ENCODE measurements around the gene TBATA.

Gene TBATA

GRCh38 chr10:70784471-70784870 lies 706 bp downstream of the TBATA start:
- no peak overlapping the region for H3K27ac ChIP-seq (ENCODE audit: low read depth, low read length)
- H3K27me3 ChIP-seq (ENCODE audit: control insufficient read depth, insufficient read depth, low read length), result no peaks in the 10 kb centered on the region
- H3K4me3 ChIP-seq (ENCODE audit: low read depth, low read length), result no peak overlapping the region
- H3K4me1 ChIP-seq (ENCODE audit: control insufficient read depth, insufficient read depth, low read length), result no peaks in the 10 kb centered on the region
- no peak overlapping the region for H3K9ac ChIP-seq (ENCODE audit: low read depth, low read length)
- no peaks in the 10 kb centered on the region for H3K9me3 ChIP-seq (ENCODE audit: control insufficient read depth, insufficient read depth, low read length)
- no peaks in the 10 kb centered on the region for H3K36me3 ChIP-seq (ENCODE audit: control insufficient read depth, insufficient read depth, low read length)

GRCh38 chr10:70784016-70784415 lies 1.2 kb downstream of the TBATA start:
- no peak overlapping the region for H3K4me3 ChIP-seq (ENCODE audit: low read depth, low read length)
- no peak overlapping the region for H3K9ac ChIP-seq (ENCODE audit: low read depth, low read length)
- H3K36me3 ChIP-seq (ENCODE audit: control insufficient read depth, insufficient read depth, low read length), result no peaks in the 10 kb centered on the region
- no peak overlapping the region for H3K27ac ChIP-seq (ENCODE audit: low read depth, low read length)
- no peaks in the 10 kb centered on the region for H3K27me3 ChIP-seq (ENCODE audit: control insufficient read depth, insufficient read depth, low read length)
- H3K9me3 ChIP-seq (ENCODE audit: control insufficient read depth, insufficient read depth, low read length), result no peaks in the 10 kb centered on the region
- H3K4me1 ChIP-seq (ENCODE audit: control insufficient read depth, insufficient read depth, low read length), result no peaks in the 10 kb centered on the region

GRCh38 chr10:70782746-70783680 lies 2.2 kb downstream of the TBATA start:
- no peak overlapping the region for H3K27ac ChIP-seq (ENCODE audit: low read depth, low read length)
- no peak overlapping the region for H3K9ac ChIP-seq (ENCODE audit: low read depth, low read length)
- no peaks in the 10 kb centered on the region for H3K9me3 ChIP-seq (ENCODE audit: control insufficient read depth, insufficient read depth, low read length)
- H3K4me1 ChIP-seq (ENCODE audit: control insufficient read depth, insufficient read depth, low read length), result no peaks in the 10 kb centered on the region
- no peak overlapping the region for H3K4me3 ChIP-seq (ENCODE audit: low read depth, low read length)
- H3K27me3 ChIP-seq (ENCODE audit: control insufficient read depth, insufficient read depth, low read length), result no peaks in the 10 kb centered on the region
- H3K36me3 ChIP-seq (ENCODE audit: control insufficient read depth, insufficient read depth, low read length), result no peaks in the 10 kb centered on the region

- Histone ChIP-seq H3K9me3 (ENCODE audit: control insufficient read depth, insufficient read depth, low read length) (no peaks in the 10 kb centered on the region), H3K9ac (ENCODE audit: low read depth, low read length) (no peak overlapping the region), H3K4me1 (ENCODE audit: control insufficient read depth, insufficient read depth, low read length) (no peaks in the 10 kb centered on the region), H3K27ac (ENCODE audit: low read depth, low read length) (no peak overlapping the region), H3K4me3 (ENCODE audit: low read depth, low read length) (no peak overlapping the region), H3K36me3 (ENCODE audit: control insufficient read depth, insufficient read depth, low read length) (no peaks in the 10 kb centered on the region), H3K27me3 (ENCODE audit: control insufficient read depth, insufficient read depth, low read length) (no peaks in the 10 kb centered on the region)
Measured at GRCh38 chr10:70782086-70782745, 3.0 kb downstream of the TBATA start.

- Histone ChIP-seq H3K36me3 (ENCODE audit: control insufficient read depth, insufficient read depth, low read length) (no peaks in the 10 kb centered on the region), H3K9me3 (ENCODE audit: control insufficient read depth, insufficient read depth, low read length) (no peaks in the 10 kb centered on the region), H3K27me3 (ENCODE audit: control insufficient read depth, insufficient read depth, low read length) (no peaks in the 10 kb centered on the region), H3K4me1 (ENCODE audit: control insufficient read depth, insufficient read depth, low read length) (no peaks in the 10 kb centered on the region), H3K4me3 (ENCODE audit: low read depth, low read length) (no peak overlapping the region), H3K9ac (ENCODE audit: low read depth, low read length) (no peak overlapping the region), H3K27ac (ENCODE audit: low read depth, low read length) (no peak overlapping the region)
Measured at GRCh38 chr10:70781461-70782051, 3.6 kb downstream of the TBATA start.

GRCh38 chr10:70780772-70781171 lies 4.4 kb downstream of the TBATA start:
- no peaks in the 10 kb centered on the region for H3K4me1 ChIP-seq (ENCODE audit: control insufficient read depth, insufficient read depth, low read length)
- H3K9me3 ChIP-seq (ENCODE audit: control insufficient read depth, insufficient read depth, low read length), result no peaks in the 10 kb centered on the region

GRCh38 chr10:70780370-70780760 lies 4.8 kb downstream of the TBATA start:
- H3K4me3 ChIP-seq (ENCODE audit: low read depth, low read length), result no peak overlapping the region
- no peak overlapping the region for H3K9ac ChIP-seq (ENCODE audit: low read depth, low read length)
- H3K27me3 ChIP-seq (ENCODE audit: control insufficient read depth, insufficient read depth, low read length), result no peaks in the 10 kb centered on the region
- no peaks in the 10 kb centered on the region for H3K36me3 ChIP-seq (ENCODE audit: control insufficient read depth, insufficient read depth, low read length)
- H3K9me3 ChIP-seq (ENCODE audit: control insufficient read depth, insufficient read depth, low read length), result no peaks in the 10 kb centered on the region
- no peaks in the 10 kb centered on the region for H3K4me1 ChIP-seq (ENCODE audit: control insufficient read depth, insufficient read depth, low read length)
- no peak overlapping the region for H3K27ac ChIP-seq (ENCODE audit: low read depth, low read length)

More at GRCh38 chr10:70780772-70781171, 4.4 kb downstream of the TBATA start:
- no peak overlapping the region for H3K27ac ChIP-seq (ENCODE audit: low read depth, low read length)
- no peaks in the 10 kb centered on the region for H3K36me3 ChIP-seq (ENCODE audit: control insufficient read depth, insufficient read depth, low read length)
- no peak overlapping the region for H3K4me3 ChIP-seq (ENCODE audit: low read depth, low read length)
- H3K9ac ChIP-seq (ENCODE audit: low read depth, low read length), result no peak overlapping the region
- H3K27me3 ChIP-seq (ENCODE audit: control insufficient read depth, insufficient read depth, low read length), result no peaks in the 10 kb centered on the region

GRCh38 chr10:70779511-70780369 lies 5.4 kb downstream of the TBATA start:
- no peaks in the 10 kb centered on the region for H3K9me3 ChIP-seq (ENCODE audit: control insufficient read depth, insufficient read depth, low read length)
- no peak overlapping the region for H3K27ac ChIP-seq (ENCODE audit: low read depth, low read length)
- H3K9ac ChIP-seq (ENCODE audit: low read depth, low read length), result no peak overlapping the region
- H3K36me3 ChIP-seq (ENCODE audit: control insufficient read depth, insufficient read depth, low read length), result no peaks in the 10 kb centered on the region
- no peak overlapping the region for H3K4me3 ChIP-seq (ENCODE audit: low read depth, low read length)
- no peaks in the 10 kb centered on the region for H3K4me1 ChIP-seq (ENCODE audit: control insufficient read depth, insufficient read depth, low read length)
- no peaks in the 10 kb centered on the region for H3K27me3 ChIP-seq (ENCODE audit: control insufficient read depth, insufficient read depth, low read length)

GRCh38 chr10:70779088-70779487 lies 6.1 kb downstream of the TBATA start:
- H3K27me3 ChIP-seq (ENCODE audit: control insufficient read depth, insufficient read depth, low read length), result no peaks in the 10 kb centered on the region
- no peak overlapping the region for H3K9ac ChIP-seq (ENCODE audit: low read depth, low read length)
- H3K27ac ChIP-seq (ENCODE audit: low read depth, low read length), result no peak overlapping the region

GRCh38 chr10:70778267-70778924 lies 6.8 kb downstream of the TBATA start:
- no peaks in the 10 kb centered on the region for H3K36me3 ChIP-seq (ENCODE audit: control insufficient read depth, insufficient read depth, low read length)
- H3K4me1 ChIP-seq (ENCODE audit: control insufficient read depth, insufficient read depth, low read length), result no peaks in the 10 kb centered on the region
- no peaks in the 10 kb centered on the region for H3K9me3 ChIP-seq (ENCODE audit: control insufficient read depth, insufficient read depth, low read length)
- H3K9ac ChIP-seq (ENCODE audit: low read depth, low read length), result no peak overlapping the region
- H3K27me3 ChIP-seq (ENCODE audit: control insufficient read depth, insufficient read depth, low read length), result no peaks in the 10 kb centered on the region
- no peak overlapping the region for H3K4me3 ChIP-seq (ENCODE audit: low read depth, low read length)
- no peak overlapping the region for H3K27ac ChIP-seq (ENCODE audit: low read depth, low read length)

More at GRCh38 chr10:70779088-70779487, 6.1 kb downstream of the TBATA start:
- Histone ChIP-seq H3K36me3 (ENCODE audit: control insufficient read depth, insufficient read depth, low read length) (no peaks in the 10 kb centered on the region), H3K4me1 (ENCODE audit: control insufficient read depth, insufficient read depth, low read length) (no peaks in the 10 kb centered on the region), H3K4me3 (ENCODE audit: low read depth, low read length) (no peak overlapping the region), H3K9me3 (ENCODE audit: control insufficient read depth, insufficient read depth, low read length) (no peaks in the 10 kb centered on the region)

Measured in HUES48 (cell line).